GM23338 (cell line): ENCODE results near the gene LIN7A. TPM values are rescaled to one million over a fixed set of nuclear protein-coding genes. Genes with fewer than 3 reads are reported as not detected.

Experiments used
- ATAC-seq: fragments of 200-7000 bp; cut with Tn5 transposase; 3 replicates; pipeline ENCODE4 v1.9.1; 2020
- DNase-seq: peaks from one replicate; pipeline ENCODE4 v3.0.0-alpha.2; 2015; ENCODE audit warnings: low spot score
- H2AFZ ChIP-seq: fragments of 200-600 bp; sonication (generic); 2 replicates; pipeline ENCODE4 v1.8.0; 2016; ENCODE audit warnings: antibody characterized with exemption, mild to moderate bottlenecking, moderate library complexity
- H3F3A ChIP-seq: fragments of 200-600 bp; sonication (generic); replicated peaks from 2 replicates; pipeline ENCODE4 v1.8.0; 2017; ENCODE audit warnings: antibody characterized with exemption, mixed run types, low read depth
- H3K27ac ChIP-seq: fragments of 200-600 bp; sonication (generic); 2 replicates; pipeline ENCODE4 v1.6.1; 2016; ENCODE audit warnings: low read depth
- H3K27me3 ChIP-seq: fragments of 200-600 bp; sonication (generic); 2 replicates; pipeline ENCODE4 v1.8.0; 2016; ENCODE audit warnings: mild to moderate bottlenecking, mixed run types, moderate library complexity; ENCODE audit not compliant: insufficient read depth
- H3K36me3 ChIP-seq: fragments of 200-600 bp; sonication (generic); 2 replicates; pipeline ENCODE4 v1.8.0; 2016; ENCODE audit warnings: mild to moderate bottlenecking; ENCODE audit not compliant: insufficient read depth
- H3K4me1 ChIP-seq: fragments of 200-600 bp; sonication (generic); 2 replicates; pipeline ENCODE4 v1.8.0; 2016; ENCODE audit warnings: mild to moderate bottlenecking, moderate library complexity; ENCODE audit not compliant: insufficient read depth
- H3K4me2 ChIP-seq: fragments of 200-600 bp; sonication (generic); 2 replicates; pipeline ENCODE4 v1.7.1; 2017; ENCODE audit warnings: mixed run types
- H3K4me3 ChIP-seq: fragments of 200-600 bp; sonication (generic); 2 replicates; pipeline ENCODE4 v1.6.1; 2016; ENCODE audit warnings: mixed run types
- H3K79me2 ChIP-seq: fragments of 200-600 bp; sonication (generic); replicated peaks from 2 replicates; pipeline ENCODE4 v1.8.0; 2017; ENCODE audit warnings: mild to moderate bottlenecking; ENCODE audit not compliant: insufficient read depth
- H3K9me2 ChIP-seq: fragments of 200-600 bp; sonication (generic); 2 replicates; pipeline ENCODE4 v1.8.0; 2017; ENCODE audit not compliant: insufficient read depth
- H4K20me1 ChIP-seq: fragments of 200-600 bp; sonication (generic); replicated peaks from 2 replicates; pipeline ENCODE4 v1.8.0; 2017; ENCODE audit warnings: mild to moderate bottlenecking; ENCODE audit not compliant: insufficient read depth
- H3K27ac Mint-ChIP-seq: 2 replicates; pipeline ENCODE4 v1.8.0; 2020; ENCODE audit warnings: inconsistent platforms, mild to moderate bottlenecking, moderate library complexity, mixed read lengths
- H3K27me3 Mint-ChIP-seq: 3 replicates; pipeline ENCODE4 v1.8.0; 2022; ENCODE audit warnings: low read depth, mild to moderate bottlenecking, moderate library complexity, mixed read lengths, inconsistent platforms; ENCODE audit not compliant: insufficient read depth, poor library complexity
- H3K36me3 Mint-ChIP-seq: 3 replicates; pipeline ENCODE4 v1.8.0; 2021; ENCODE audit warnings: low read depth, mild to moderate bottlenecking, inconsistent platforms, moderate library complexity, mixed read lengths
- H3K4me1 Mint-ChIP-seq: 3 replicates; pipeline ENCODE4 v1.8.0; 2020; ENCODE audit warnings: mild to moderate bottlenecking, inconsistent platforms, mixed read lengths
- H3K4me3 Mint-ChIP-seq: 3 replicates; pipeline ENCODE4 v1.8.0; 2021; ENCODE audit warnings: moderate library complexity, mild to moderate bottlenecking, inconsistent platforms, mixed read lengths
- H3K9me3 Mint-ChIP-seq: 3 replicates; pipeline ENCODE4 v1.8.0; 2020; ENCODE audit warnings: moderate library complexity, mild to moderate bottlenecking, inconsistent platforms, mixed read lengths
- EZH2 ChIP-seq: fragments of 200-600 bp; sonication (generic); IDR thresholded peaks from one replicate; pipeline ENCODE4 v1.8.0; 2017; ENCODE audit warnings: antibody characterized with exemption, mild to moderate bottlenecking, low read depth; ENCODE audit not compliant: unreplicated experiment
- JUNB ChIP-seq: IDR thresholded peaks from one replicate; pipeline ENCODE4 v1.6.1; 2016; ENCODE audit warnings: antibody characterized with exemption; ENCODE audit not compliant: unreplicated experiment
- STAT1 ChIP-seq: IDR thresholded peaks from one replicate; pipeline ENCODE4 v1.6.1; 2016; ENCODE audit warnings: antibody characterized with exemption; ENCODE audit not compliant: unreplicated experiment
- ZNF114 ChIP-seq: fragments of 250-450 bp; sonication (Bioruptor Pico); IDR thresholded peaks from 2 replicates; pipeline ENCODE4 v1.5.0; 2020; ENCODE audit warnings: mild to moderate bottlenecking, moderate library complexity
- ZNF462 ChIP-seq: fragments of 250-450 bp; sonication (Bioruptor Pico); IDR thresholded peaks from 2 replicates; pipeline ENCODE4 v1.5.0; 2020; ENCODE audit warnings: mild to moderate bottlenecking, moderate library complexity
- polyA plus RNA-seq: library from polyadenylated mRNA; unstranded; fragments of >200 nt; fragmentation: Nextera tagmentation; extraction: Ambion mirVana; gene quantifications from 2 replicates; pipeline ENCODE4 v1.2.1, GENCODE V29; 2016
- total RNA-seq: library from RNA; depleted of rRNA; stranded (reverse); fragments of >200 nt; shearing (Covaris generic); gene quantifications from 2 replicates; pipeline ENCODE4 v1.2.3, GENCODE V29; 2014
- TF ChIP-seq, protein P1 (sequence below): IDR thresholded peaks from one replicate; pipeline ENCODE4 v1.6.1; 2018; ENCODE audit warnings: antibody characterized with exemption; ENCODE audit not compliant: unreplicated experiment

LIN7A gene
- total and polyA plus RNA-seq, 2 experiments from 2014 or later, result 5.7 to 6.5 TPM

DNA sequence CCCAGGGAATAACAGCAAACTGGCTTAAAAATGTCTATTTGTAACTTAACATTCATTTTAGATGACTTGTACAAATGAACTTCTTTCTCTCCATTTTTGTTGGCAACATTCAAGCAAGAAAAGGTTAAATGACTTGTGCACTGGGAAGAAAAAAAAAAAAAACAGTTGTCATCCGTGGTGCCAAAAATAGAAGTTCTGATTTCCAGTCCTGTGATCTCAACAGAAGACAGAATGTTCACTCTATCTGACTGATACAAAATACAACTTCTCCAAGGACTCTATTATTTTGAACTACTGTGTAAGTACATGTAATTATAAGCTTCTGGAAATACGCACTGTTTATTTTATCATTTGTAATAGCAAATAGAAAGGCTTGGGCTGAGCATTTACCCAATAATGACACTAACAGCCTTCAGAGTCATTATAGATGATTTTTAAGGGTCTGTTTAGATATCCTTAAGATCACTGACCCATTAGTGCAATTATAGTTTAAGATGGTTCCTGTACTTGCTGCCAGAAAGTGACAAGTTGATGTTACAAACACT, 59.9 kb downstream of the LIN7A start (continued):
- no peak for TF ChIP-seq ZNF462 (CRISPR knock-in tag)

DNA sequence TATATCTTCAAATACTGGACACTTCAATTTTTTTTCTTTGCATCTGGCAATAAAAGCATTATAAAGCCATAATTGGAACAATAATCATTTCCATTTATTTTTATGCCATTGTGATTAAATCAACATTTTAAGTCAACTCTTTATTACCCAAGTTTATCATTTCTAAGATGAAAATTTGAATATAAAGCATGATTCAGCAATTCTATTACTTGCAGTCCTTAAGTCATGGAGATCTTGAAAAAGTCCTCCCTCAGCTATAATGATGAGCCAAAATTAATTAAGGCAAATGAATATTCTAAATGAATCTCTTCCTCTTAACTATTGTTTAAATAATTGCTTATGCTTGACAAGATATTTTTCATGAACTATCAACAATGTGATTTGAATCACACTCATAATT, 65.7 kb downstream of the LIN7A start:
- Histone ChIP-seq H3K36me3 (no peaks in the 10 kb centered on the region), H4K20me1 (no peaks in the 10 kb centered on the region), H3K9me2 (no peaks in the 10 kb centered on the region), H3K4me1 (no peaks in the 10 kb centered on the region), H3K27me3 (no peaks in the 10 kb centered on the region), H3K4me3 (no peak overlapping the region), H2AFZ (no peak overlapping the region), H3K79me2 (no peaks in the 10 kb centered on the region), H3K4me2 (no peak overlapping the region), H3K27ac (no peak overlapping the region), H3F3A (no peaks in the 10 kb centered on the region)
- DNase-seq, result no peak
- H3K4me3 Mint-ChIP-seq, result no peak overlapping the region
- no peak for ATAC-seq
- no peaks in the 10 kb centered on the region for H3K9me3 Mint-ChIP-seq
- no peaks in the 10 kb centered on the region for H3K36me3 Mint-ChIP-seq
- H3K27me3 Mint-ChIP-seq, result no peaks in the 10 kb centered on the region
- H3K4me1 Mint-ChIP-seq, result no peaks in the 10 kb centered on the region
- no peak overlapping the region for H3K27ac Mint-ChIP-seq
- no peak for TF ChIP-seq ZNF114 (CRISPR knock-in tag)
- TF ChIP-seq, protein P1, sequence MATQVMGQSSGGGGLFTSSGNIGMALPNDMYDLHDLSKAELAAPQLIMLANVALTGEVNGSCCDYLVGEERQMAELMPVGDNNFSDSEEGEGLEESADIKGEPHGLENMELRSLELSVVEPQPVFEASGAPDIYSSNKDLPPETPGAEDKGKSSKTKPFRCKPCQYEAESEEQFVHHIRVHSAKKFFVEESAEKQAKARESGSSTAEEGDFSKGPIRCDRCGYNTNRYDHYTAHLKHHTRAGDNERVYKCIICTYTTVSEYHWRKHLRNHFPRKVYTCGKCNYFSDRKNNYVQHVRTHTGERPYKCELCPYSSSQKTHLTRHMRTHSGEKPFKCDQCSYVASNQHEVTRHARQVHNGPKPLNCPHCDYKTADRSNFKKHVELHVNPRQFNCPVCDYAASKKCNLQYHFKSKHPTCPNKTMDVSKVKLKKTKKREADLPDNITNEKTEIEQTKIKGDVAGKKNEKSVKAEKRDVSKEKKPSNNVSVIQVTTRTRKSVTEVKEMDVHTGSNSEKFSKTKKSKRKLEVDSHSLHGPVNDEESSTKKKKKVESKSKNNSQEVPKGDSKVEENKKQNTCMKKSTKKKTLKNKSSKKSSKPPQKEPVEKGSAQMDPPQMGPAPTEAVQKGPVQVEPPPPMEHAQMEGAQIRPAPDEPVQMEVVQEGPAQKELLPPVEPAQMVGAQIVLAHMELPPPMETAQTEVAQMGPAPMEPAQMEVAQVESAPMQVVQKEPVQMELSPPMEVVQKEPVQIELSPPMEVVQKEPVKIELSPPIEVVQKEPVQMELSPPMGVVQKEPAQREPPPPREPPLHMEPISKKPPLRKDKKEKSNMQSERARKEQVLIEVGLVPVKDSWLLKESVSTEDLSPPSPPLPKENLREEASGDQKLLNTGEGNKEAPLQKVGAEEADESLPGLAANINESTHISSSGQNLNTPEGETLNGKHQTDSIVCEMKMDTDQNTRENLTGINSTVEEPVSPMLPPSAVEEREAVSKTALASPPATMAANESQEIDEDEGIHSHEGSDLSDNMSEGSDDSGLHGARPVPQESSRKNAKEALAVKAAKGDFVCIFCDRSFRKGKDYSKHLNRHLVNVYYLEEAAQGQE, result no peak
- TF ChIP-seq JUNB, result no peak
- no peak for TF ChIP-seq STAT1
- TF ChIP-seq EZH2, result no peak
- TF ChIP-seq ZNF462 (CRISPR knock-in tag), result no peak
